Measurements from ENCODE around the gene OTOGL.

- TF ChIP-seq CTCF (IDR thresholded peaks at IDR 0.05; ENCODE audit: low read depth, low read length): no peak
- no peak for TF ChIP-seq POLR2A (IDR thresholded peaks at IDR 0.05; ENCODE audit: extremely low read depth, insufficient read length)
These were observed 264.7 kb downstream of the OTOGL start for GRCh38 chr12:80364056-80364455.
